ENCODE results near the gene TBC1D1. TPM values are rescaled to one million over a fixed set of nuclear protein-coding genes. Genes with fewer than 3 reads are reported as not detected.

Gene TBC1D1
- total RNA-seq, 1 experiment from 2014 or later = 89.0 TPM

DNA sequence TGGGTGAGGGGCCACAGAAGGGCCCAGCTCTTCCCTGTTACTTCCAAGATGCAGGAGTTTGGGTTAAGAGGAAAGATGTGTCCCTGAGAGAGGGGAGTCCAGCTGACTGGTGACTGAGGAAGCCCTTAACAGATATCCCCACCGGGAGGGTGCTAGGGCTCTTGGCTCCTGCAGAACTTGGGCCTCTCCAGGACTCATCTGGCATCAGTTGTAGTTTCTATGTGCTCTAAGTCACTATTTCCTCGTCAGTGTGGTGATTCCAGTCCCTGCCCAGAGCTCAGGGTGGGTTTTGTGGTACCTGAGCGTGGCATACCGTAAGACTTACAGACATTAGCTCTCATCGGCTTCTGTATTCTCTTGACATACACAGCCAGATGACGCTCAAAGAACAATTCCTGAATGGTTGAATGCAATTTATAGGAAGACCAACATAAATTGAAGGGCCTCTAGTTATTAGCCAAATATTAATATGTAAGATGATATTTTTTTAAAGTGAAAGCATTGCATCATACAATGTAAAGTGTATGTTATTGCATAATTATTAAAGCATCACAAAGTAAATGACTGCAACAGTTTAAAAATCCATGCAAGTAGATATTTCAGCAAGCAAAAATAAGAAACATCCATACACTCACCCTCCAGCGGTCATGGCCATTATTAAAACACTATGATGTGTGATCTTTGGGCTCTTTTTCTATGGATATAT, 264.9 kb downstream of the TBC1D1 start:
- Histone ChIP-seq H3F3A (ENCODE audit: low read length, unreplicated experiment) (no peaks in the 10 kb centered on the region), H4K20me1 (ENCODE audit: low read length) (no peaks in the 10 kb centered on the region), H3K9me2 (replicated peaks; ENCODE audit: low read length) (no peaks in the 10 kb centered on the region), H3K9ac (ENCODE audit: low read length) (no peak overlapping the region), H3K9me3 (ENCODE audit: low read length) (no peaks in the 10 kb centered on the region), H3K27ac (ENCODE audit: low read length) (no peak overlapping the region), H2AFZ (ENCODE audit: low read length) (no peak overlapping the region), H3K79me2 (ENCODE audit: low read length) (no peaks in the 10 kb centered on the region), H3K27me3 (ENCODE audit: low read length) (no peaks in the 10 kb centered on the region), H3K4me1 (ENCODE audit: insufficient read depth, low read length) (peaks cover 7% of the 10 kb centered on the region), H3K4me3 (ENCODE audit: low read length) (no peak overlapping the region), H3K36me3 (ENCODE audit: low read depth, low read length) (no peaks in the 10 kb centered on the region), H3K4me2 (ENCODE audit: low read length) (no peak overlapping the region)
- POLR2A ChIA-PET (ENCODE audit: unreplicated experiment) = no interaction called here
- ATAC-seq (no peak), DNase-seq (no peak)
- no TSS peak for BruUV-seq (replicated peaks)
- no peak for TF ChIP-seq EZH2 (IDR thresholded peaks at IDR 0.05; ENCODE audit: low read length, unreplicated experiment)
- no peak for TF ChIP-seq EZH2phosphoT487 (IDR thresholded peaks at IDR 0.05; ENCODE audit: borderline replicate concordance, low read length)
- TF ChIP-seq, protein P1, sequence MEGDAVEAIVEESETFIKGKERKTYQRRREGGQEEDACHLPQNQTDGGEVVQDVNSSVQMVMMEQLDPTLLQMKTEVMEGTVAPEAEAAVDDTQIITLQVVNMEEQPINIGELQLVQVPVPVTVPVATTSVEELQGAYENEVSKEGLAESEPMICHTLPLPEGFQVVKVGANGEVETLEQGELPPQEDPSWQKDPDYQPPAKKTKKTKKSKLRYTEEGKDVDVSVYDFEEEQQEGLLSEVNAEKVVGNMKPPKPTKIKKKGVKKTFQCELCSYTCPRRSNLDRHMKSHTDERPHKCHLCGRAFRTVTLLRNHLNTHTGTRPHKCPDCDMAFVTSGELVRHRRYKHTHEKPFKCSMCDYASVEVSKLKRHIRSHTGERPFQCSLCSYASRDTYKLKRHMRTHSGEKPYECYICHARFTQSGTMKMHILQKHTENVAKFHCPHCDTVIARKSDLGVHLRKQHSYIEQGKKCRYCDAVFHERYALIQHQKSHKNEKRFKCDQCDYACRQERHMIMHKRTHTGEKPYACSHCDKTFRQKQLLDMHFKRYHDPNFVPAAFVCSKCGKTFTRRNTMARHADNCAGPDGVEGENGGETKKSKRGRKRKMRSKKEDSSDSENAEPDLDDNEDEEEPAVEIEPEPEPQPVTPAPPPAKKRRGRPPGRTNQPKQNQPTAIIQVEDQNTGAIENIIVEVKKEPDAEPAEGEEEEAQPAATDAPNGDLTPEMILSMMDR (conservative IDR thresholded peaks at IDR 0.05; ENCODE audit: low read depth, low read length) = no peak
- intact Hi-C loops (cut with micrococcal nuclease) = no loop called here
- CTCF ChIA-PET = interaction anchor here (0.5 to 0.7 kb wide), 2 partner anchors 87 to 521 kb away, joined by 4 to 5 read pairs; no protein-coding TSS in a partner anchor

DNA sequence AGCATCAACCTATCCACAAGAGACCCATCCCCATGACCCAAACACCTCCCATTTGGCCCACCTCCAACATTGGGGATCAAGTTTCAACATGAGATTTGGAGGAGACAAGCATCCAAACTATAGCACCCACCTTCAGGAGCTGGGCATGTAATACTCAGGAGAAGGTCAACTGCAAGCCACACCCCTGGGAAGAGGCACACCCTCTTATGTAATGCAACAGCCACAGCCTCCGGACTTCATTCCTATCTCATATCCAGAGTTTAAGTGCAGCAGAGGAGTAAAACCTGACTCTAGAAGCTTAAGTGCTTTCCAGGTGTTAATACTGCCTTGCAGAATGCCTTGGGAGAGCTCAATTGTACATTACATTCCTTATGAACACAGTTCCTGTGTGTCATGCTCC, 266.7 kb downstream of the TBC1D1 start:
- no peaks in the 10 kb centered on the region for H3K36me3 ChIP-seq (ENCODE audit: low read depth, low read length)
- ChIA-PET CTCF (no interaction called here), POLR2A (ENCODE audit: unreplicated experiment) (interaction anchor here (0.6 kb wide), 1 partner anchor 197 kb away, joined by 3 read pairs; no protein-coding TSS in a partner anchor)
- intact Hi-C loops (cut with micrococcal nuclease) = no loop called here
- H3K79me2 ChIP-seq (ENCODE audit: low read length) = no peaks in the 10 kb centered on the region
- peaks cover 25% of the 10 kb centered on the region for H3K4me1 ChIP-seq (ENCODE audit: insufficient read depth, low read length)
- H3K4me2 ChIP-seq (ENCODE audit: low read length) = no peak overlapping the region
- H3K27ac ChIP-seq (ENCODE audit: low read length) = no peak overlapping the region
- H3F3A ChIP-seq (ENCODE audit: low read length, unreplicated experiment) = no peaks in the 10 kb centered on the region
- H2AFZ ChIP-seq (ENCODE audit: low read length) = no peak overlapping the region
- TF ChIP-seq EZH2phosphoT487 (IDR thresholded peaks at IDR 0.05; ENCODE audit: borderline replicate concordance, low read length) (no peak), EZH2 (IDR thresholded peaks at IDR 0.05; ENCODE audit: low read length, unreplicated experiment) (no peak)
- TF ChIP-seq, protein P1 (conservative IDR thresholded peaks at IDR 0.05; ENCODE audit: low read depth, low read length) = no peak
- no peaks in the 10 kb centered on the region for H3K9me3 ChIP-seq (ENCODE audit: low read length)
- no TSS peak for BruUV-seq (replicated peaks)
- H4K20me1 ChIP-seq (ENCODE audit: low read length) = no peaks in the 10 kb centered on the region
- H3K9me2 ChIP-seq (replicated peaks; ENCODE audit: low read length) = no peaks in the 10 kb centered on the region
- H3K4me3 ChIP-seq (ENCODE audit: low read length) = no peak overlapping the region
- H3K27me3 ChIP-seq (ENCODE audit: low read length) = no peaks in the 10 kb centered on the region
- H3K9ac ChIP-seq (ENCODE audit: low read length) = no peak overlapping the region
- no peak for DNase-seq
- no peak for ATAC-seq

All from PC-3 (cell line).